ENCODE measurements around the gene ACBD6. TPM values are rescaled to one million over a fixed set of nuclear protein-coding genes. Genes with fewer than 3 reads are reported as not detected.

Gene ACBD6
- total RNA-seq, 1 donor from 2014 or later = 43.4 TPM

DNA sequence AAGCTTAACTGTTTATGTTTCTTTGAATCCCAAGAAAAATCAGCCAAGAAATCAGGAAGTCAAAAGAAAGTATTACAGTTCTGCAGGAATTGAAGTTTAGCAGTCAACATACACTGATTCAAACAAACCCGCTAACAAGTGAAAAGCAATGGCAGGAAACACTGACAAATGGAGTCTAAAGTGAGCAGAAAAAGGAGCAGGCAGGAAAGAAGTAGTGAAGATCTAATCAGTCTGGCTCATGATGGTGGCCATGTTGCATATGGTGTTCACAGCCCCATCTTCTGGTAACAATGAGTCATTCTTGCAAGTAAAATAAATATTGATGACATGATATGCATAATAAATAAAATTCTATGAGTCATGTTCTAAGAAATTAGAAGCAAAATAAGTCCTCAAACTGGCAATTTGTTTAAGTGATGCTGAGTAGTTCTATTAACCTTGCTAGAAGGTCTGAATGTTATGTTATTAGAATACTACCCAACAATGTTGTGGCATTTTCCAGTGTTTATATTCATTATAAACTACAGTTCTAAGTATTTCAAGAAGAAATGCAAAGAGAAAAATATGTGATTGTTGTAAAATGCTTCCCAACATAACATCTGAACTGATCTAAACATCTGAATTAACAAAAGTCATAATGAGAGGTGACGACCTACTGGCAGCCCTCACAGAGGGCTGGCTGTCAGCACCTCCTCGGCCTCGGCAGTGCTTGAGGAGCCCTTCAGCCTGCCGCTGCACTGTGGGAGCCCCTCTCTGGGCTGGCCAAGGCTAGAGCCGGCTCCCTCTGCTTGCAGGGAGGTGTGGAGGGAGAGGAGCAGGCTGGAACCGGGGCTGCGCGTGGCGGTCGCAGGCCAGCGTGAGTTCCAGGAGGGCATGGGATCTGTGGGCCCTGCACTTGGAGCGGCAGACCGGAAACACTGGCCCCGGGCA is 5.7 kb upstream of the ACBD6 start:
- Histone ChIP-seq H3K36me3 (ENCODE audit: insufficient read depth, low read length) (no peaks in the 10 kb centered on the region), H3K27ac (ENCODE audit: low read depth, low read length) (no peak overlapping the region), H3K4me2 (ENCODE audit: low read length) (no peak overlapping the region), H3K27me3 (ENCODE audit: insufficient read depth, low read length) (no peaks in the 10 kb centered on the region), H2AFZ (ENCODE audit: low read depth, low read length) (peak overlapping the region; percentile 8), H3K9me3 (ENCODE audit: insufficient read depth, low read depth, low read length) (no peaks in the 10 kb centered on the region), H3K4me3 (ENCODE audit: insufficient read depth, low read depth, low read length) (no peak overlapping the region), H3K79me2 (ENCODE audit: insufficient read depth, low read length) (no peaks in the 10 kb centered on the region), H3K4me1 (ENCODE audit: insufficient read depth, low read length) (no peaks in the 10 kb centered on the region), H3K9ac (ENCODE audit: low read length) (no peak overlapping the region), H4K20me1 (ENCODE audit: insufficient read depth, low read length) (no peaks in the 10 kb centered on the region)
- FAIRE-seq (no peak), DNase-seq (ENCODE audit: low read depth) (peak; percentile 73)
- no peaks in the 10 kb centered on the region for H3K27me3 Mint-ChIP-seq (ENCODE audit: low read depth, unreplicated experiment)
- TF ChIP-seq CTCF (IDR thresholded peaks at IDR 0.05; ENCODE audit: insufficient read depth, low read depth, low read length) (no peak), EZH2 (IDR thresholded peaks at IDR 0.05; ENCODE audit: insufficient read depth, low read length) (no peak)
- no peak overlapping the region for H3K27ac Mint-ChIP-seq (ENCODE audit: unreplicated experiment)
- H3K9me3 Mint-ChIP-seq (ENCODE audit: unreplicated experiment) = peaks cover 2% of the 10 kb centered on the region
- no peak overlapping the region for H3K4me3 Mint-ChIP-seq (ENCODE audit: unreplicated experiment)
- peaks cover 2% of the 10 kb centered on the region for H3K4me1 Mint-ChIP-seq (ENCODE audit: low read depth, unreplicated experiment)
- H3K36me3 Mint-ChIP-seq (ENCODE audit: low read depth, unreplicated experiment) = no peaks in the 10 kb centered on the region

DNA sequence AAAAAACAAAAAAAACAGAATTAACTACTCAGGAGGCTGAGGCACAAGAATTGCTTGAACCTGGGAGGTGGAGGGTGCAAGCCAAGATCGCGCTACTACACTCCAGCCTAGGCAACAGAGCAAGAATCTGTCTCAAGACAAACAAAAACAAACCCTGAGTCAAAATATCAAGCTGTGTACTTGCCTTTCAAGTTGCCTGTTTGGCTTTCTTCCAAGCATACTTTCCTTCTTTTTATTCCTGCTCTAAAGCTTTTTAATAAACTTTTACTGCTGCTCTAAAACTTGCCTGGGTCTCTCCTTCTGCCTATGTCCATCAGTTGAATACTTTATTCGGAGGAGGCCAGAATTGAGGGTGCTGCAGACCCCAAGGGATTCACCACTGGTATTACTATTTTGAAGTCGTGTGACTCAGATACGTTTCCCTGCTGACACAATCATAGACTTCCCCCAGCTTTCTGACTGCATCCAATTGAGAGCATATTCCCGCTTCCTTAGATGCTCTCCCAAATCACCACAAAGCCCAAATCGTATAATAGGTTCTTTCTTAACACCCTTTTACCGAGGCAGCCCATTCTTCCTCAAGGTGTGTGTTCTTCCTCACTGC is 3.5 kb upstream of the ACBD6 start:
- Mint-ChIP-seq H3K4me3 (ENCODE audit: unreplicated experiment) (no peak overlapping the region), H3K9me3 (ENCODE audit: unreplicated experiment) (peaks cover 2% of the 10 kb centered on the region), H3K27ac (ENCODE audit: unreplicated experiment) (no peak overlapping the region), H3K27me3 (ENCODE audit: low read depth, unreplicated experiment) (no peaks in the 10 kb centered on the region), H3K4me1 (ENCODE audit: low read depth, unreplicated experiment) (peaks cover 7% of the 10 kb centered on the region), H3K36me3 (ENCODE audit: low read depth, unreplicated experiment) (peaks cover 4% of the 10 kb centered on the region)
- peak overlapping the region; percentile 8 for H3K4me2 ChIP-seq (ENCODE audit: low read length)
- H4K20me1 ChIP-seq (ENCODE audit: insufficient read depth, low read length) = no peaks in the 10 kb centered on the region
- TF ChIP-seq CTCF (IDR thresholded peaks at IDR 0.05; ENCODE audit: insufficient read depth, low read depth, low read length) (no peak), EZH2 (IDR thresholded peaks at IDR 0.05; ENCODE audit: insufficient read depth, low read length) (no peak)
- no peaks in the 10 kb centered on the region for H3K36me3 ChIP-seq (ENCODE audit: insufficient read depth, low read length)
- no peaks in the 10 kb centered on the region for H3K4me1 ChIP-seq (ENCODE audit: insufficient read depth, low read length)
- no peak overlapping the region for H2AFZ ChIP-seq (ENCODE audit: low read depth, low read length)
- no peak overlapping the region for H3K9ac ChIP-seq (ENCODE audit: low read length)
- no peaks in the 10 kb centered on the region for H3K27me3 ChIP-seq (ENCODE audit: insufficient read depth, low read length)
- H3K9me3 ChIP-seq (ENCODE audit: insufficient read depth, low read depth, low read length) = no peaks in the 10 kb centered on the region
- peaks cover 15% of the 10 kb centered on the region for H3K79me2 ChIP-seq (ENCODE audit: insufficient read depth, low read length)
- DNase-seq (ENCODE audit: low read depth) (no peak), FAIRE-seq (no peak)
- no peak overlapping the region for H3K4me3 ChIP-seq (ENCODE audit: insufficient read depth, low read depth, low read length)
- no peak overlapping the region for H3K27ac ChIP-seq (ENCODE audit: low read depth, low read length)

Data from astrocyte (in vitro differentiated cells and primary cell).